Stimulated activated CD4-positive, alpha-beta T cell treated with anti-CD3 and anti-CD28 coated beads, Interleukin-4, amount 100 ng/mL, for 1 hour (primary cell): ENCODE measurements around the gene MTARC1.

Experiments used
- DNase-seq: peaks from one replicate; pipeline ENCODE4 v3.0.0-alpha.2; 2020

The MTARC1 gene

DNA sequence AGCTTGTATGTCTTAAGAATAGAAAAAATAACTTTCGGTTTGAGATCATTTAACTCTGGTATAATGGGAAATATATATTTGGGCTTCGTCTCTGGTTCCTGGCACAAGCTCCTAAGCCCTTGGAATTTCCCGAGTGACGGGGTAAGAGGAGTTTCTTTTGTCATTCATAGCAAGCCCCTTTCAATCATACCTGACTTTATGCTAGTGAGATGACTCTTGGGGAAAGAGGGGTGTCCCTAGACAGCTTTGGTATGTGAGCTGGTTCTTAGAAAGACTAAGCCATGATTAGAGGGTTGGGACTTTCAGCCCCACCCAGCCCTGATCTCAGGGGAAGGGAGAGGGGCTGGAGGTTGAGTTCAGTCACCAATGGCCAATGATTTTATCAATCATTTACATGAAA, 13.9 kb upstream of the MTARC1 start:
- DNase-seq: no peak

DNA sequence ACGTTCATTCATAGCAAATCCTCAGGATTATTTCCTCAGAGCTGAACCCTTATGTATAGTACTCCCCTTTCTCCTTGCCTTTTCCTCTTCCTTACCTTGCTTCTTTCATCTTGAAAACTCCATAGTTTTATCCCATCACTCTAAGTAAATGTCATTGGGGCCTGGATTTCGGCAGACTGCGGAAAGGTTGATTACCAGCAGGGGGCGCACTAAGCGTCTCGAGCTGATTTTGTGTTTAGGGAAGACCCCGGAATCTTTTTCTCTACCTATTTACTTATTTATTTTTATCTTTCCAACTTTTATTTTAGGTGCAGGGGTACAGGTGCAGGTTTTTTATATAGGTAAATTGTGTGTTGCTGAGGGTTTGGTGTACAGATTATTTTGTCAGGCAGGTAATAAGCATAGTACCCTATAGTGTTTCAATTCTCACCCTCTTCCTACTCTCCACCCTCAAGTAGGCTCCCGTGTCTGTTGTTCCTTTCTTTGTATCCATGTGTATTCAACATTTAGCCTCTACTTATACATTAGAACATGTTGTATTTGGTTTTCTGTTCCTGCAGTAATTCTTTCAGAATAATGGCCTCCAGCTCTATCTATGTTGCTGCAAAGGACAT, 11.4 kb upstream of the MTARC1 start:
- peak; percentile 37 for DNase-seq

- no peak for DNase-seq
Observed at GRCh38 chr1:220776254-220776653, 10.5 kb upstream of the MTARC1 start.

DNA sequence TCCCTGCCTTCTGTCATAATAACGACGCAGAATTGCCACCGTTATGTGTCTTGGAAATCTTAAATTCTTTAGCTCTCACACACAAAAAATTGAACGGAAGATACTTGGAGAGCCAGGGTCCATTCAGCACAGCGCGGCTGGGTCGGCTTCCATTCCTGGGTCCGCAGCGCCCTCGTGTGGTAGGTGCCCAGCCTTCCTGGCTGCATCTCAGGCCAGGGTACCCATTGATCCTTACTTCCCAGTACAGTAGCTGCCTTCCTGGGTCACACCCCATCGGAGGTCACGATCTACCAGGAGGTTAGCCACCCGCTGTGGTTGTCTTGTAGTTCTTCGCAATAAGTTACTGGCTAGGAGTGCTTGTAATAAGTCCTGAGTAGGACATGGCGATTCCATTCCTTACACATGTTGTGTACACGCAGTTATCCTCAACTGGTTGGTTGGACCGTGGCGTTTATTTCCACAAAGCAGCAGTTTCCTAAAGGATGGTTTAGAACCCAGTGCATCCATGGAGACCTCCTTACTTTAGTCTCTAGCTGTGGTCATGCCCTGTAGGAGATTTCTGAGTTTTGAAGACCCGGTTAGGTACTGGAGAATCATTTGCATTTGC, 9.9 kb upstream of the MTARC1 start:
- DNase-seq: peak; percentile 74

DNA sequence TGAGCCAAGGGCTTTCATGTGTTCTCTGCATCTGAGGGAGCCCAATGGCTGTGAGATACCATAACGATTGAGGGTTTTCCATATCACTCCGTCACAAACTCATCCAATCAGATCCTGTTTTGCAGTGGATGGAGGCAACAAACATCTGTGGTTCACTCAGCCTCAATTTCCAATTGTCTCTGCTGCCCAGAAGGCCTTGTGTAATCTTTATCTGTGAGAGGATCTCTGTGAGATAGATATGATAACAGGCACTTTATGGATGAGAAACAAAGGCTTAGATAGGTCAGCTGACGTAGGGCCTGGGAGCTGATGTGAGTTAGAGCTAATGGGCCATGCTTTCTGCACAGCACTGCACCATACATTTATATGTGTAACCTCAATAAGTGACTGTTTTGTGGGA, 3.3 kb upstream of the MTARC1 start:
- no peak for DNase-seq

GRCh38 chr1:220784751-220785150, 2.0 kb upstream of the MTARC1 start:
- no peak for DNase-seq

DNA sequence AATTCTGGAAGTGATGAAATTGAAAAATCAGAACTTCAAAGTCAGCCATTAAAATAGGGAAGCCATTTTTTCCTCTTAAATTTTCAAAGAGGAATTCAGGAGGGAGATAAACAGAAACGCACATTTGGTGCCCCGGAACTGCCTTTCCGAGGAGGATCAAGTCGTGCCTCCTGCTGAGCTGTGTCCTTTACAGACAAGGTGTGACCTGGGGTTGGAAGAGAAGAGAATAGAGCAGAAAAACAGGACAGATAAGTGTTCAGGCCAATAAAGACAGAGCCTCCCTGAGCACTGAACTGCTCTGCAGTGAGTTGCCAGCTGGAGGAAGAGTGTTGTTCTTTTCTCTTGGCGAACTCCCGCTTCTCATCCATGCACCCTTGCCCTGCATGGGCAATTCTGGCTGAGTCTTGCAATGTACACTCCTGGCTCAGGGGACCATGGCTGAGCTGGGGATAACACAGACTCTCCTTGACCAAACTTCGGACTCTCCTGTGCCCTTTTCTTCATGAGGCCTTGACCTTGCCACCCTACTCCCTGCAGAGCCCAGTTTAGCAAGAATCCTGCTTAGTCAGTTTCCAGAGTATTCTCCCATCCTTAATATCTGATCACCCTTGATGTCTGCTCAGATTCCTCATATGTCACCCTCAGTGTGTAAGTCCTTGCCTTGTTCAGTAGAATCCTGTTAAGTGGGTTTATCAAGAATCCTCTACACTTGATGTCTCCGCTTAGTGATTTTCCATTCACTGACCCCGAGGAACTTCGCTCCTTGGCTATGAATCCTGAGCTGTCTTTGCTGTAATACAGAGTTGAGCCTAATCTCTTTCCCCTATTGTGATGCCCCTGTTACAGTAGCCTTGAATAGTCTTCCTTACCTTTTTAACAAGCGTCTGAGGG, 1.3 kb upstream of the MTARC1 start:
- DNase-seq: no peak

GRCh38 chr1:220786057-220786336, 716 bp upstream of the MTARC1 start:
- DNase-seq: no peak

- no peak for DNase-seq
Observed at GRCh38 chr1:220787069-220787619, 431 bp downstream of the MTARC1 start.

- no peak for DNase-seq
Observed at GRCh38 chr1:220788900-220789299, 2.2 kb downstream of the MTARC1 start.

DNA sequence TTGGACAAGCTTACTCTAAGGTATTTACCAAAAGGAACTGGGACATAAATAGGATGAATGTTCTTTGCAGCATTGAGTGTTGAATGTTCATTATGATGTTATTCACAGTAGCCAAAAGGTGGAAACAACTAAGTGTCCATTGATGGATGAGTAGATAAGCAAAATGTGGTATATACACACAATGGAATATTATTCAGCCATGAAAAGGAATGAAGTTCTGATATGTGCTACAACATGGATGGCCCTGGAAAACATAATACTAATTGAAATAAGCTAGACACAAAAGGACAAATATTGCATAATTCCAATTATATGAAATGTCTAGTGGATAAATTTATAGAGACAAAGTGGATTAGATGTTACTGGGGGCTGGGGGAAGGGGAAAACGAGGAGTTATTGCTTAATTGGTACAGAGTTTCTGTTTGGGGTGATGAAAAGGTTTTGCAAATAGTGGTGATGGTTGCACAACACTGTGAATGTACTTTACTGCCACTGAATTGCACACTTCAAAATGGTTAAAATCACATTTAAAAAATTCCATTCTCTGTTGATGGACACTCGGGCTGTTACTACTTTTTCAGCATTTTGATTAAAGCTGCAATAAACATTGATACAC, 2.9 kb downstream of the MTARC1 start:
- no peak for DNase-seq

- no peak for DNase-seq
Observed at GRCh38 chr1:220791285-220791684, 4.6 kb downstream of the MTARC1 start.

DNA sequence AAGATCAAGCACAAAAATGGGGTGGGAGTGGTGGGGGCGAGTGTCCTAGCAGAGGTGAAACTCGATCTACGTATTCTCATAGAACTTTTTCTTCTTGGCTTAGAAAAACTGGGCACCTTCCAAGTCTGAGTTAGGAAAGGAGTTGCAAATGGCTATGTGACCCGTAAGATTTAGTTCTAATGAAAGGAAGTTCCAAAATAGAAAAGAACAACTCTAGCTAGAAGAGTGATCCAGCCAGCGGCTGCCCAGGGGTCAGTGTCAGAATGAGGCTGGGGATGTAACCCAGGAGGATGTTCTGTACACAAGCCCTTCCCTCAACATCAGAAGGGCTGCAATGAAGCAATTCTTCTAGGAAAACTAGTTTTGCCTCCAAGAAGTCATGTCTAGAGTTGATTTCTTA, 5.2 kb downstream of the MTARC1 start:
- DNase-seq: no peak

DNA sequence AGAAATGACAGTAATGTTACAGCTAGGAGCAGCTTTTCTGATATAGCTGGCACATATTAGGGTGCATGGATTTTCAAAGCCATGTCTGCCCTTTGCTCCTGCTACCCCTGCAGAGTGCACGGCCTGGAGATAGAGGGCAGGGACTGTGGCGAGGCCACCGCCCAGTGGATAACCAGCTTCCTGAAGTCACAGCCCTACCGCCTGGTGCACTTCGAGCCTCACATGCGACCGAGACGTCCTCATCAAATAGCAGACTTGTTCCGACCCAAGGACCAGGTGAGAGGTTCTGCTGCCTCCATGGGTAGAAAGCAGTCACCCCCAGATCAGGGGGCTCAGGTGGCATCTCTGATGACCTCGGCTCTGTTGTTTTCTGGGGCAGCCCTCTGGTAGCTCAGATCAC, 9.8 kb downstream of the MTARC1 start:
- no peak for DNase-seq

DNA sequence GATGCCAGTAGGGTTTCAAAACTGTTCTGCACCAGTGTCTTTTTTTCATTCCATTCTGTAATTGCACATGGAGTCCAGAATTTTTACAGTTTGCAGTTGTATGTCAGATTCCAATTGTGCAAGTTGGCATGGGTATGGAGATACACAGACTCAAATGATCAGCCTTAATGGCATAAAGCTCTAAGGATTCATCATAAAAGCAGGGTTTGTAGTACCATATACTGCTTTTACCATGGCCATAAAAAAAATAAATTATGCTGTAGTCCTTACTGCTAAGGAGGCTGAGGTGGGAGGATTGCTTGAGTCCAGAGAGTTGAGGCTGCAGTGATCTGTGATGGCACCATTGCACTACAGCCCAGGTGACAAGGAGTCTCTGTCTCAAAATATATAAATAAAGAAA, 10.3 kb downstream of the MTARC1 start:
- DNase-seq: no peak

- DNase-seq: no peak
Observed at GRCh38 chr1:220797553-220797952, 10.8 kb downstream of the MTARC1 start.

DNA sequence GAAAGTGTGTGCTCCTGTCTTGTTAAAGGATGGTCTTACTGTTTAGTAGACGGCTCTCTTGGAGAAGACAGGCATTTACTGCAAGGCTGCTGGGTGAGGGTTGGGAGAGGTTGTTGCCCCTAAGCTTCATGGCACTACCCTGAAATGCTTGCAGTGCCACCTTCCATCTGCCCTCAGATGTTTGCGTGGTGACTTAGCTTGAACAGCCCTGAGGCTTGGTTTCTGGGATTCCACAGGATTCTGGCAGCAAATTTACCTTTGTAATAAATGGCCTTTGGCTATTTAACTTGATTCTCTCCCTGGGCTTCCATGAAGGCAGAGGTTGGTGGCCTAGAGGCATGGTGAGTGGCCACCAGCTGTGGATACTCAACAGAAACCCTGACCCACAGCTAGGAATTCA, 11.6 kb downstream of the MTARC1 start:
- no peak for DNase-seq

- DNase-seq: no peak
Observed at GRCh38 chr1:220800262-220800661, 13.5 kb downstream of the MTARC1 start.

DNA sequence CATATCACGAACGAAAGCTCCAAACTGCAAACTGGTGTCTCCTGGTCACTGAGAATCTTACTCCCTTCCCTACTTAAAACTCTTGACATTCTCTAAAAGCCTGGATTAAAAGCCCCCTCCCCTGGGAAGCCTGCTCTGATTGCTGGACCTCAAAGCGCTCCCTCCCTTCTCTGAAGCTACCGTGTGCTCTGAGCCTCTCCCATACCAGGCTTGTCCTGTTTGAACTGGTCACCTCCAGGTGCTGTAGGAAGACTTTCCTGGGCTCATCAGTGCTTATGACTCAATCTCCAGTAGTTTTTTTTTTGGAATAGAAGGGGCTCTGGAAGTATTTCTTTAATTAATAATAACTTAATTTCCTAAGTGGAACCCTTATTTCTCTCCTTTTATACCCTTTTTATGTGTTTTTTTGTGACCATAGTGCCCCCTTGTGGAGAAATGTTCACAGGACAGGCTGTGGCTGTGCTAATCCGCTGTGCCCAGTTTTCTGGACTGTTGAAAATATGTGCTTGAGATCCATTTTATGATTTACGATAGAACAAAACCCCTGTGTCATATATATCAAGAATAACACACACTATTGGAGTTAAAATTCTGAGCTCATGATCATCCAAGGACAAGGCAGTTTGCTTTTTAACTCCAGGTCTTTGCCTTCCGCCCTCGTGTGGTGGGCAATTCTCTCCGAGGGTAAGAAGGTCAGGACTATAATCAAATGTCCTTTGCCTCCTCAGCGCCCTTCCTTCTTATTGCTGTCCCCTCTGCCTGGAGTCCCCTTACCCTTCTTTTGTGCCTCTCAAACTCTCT, 16.9 kb downstream of the MTARC1 start:
- DNase-seq: no peak

DNA sequence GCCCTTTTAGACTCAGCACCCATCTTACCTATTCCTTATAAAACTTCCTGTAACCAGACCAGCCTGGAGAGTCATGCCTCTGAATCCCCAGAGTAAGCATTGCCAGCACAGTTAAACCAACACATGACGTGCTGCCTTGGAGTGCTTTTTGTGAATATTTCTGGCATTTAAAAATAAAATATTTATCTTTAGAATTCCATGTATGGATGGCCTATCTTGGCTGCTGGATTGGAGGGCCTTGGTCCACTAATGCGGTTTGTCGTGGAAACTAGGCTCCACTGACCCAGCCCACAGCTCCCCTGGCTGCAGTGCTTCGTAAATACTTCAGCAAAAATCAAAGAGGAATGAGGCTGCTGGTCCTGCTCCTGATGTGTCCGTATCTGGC, 17.5 kb downstream of the MTARC1 start:
- DNase-seq: no peak

DNA sequence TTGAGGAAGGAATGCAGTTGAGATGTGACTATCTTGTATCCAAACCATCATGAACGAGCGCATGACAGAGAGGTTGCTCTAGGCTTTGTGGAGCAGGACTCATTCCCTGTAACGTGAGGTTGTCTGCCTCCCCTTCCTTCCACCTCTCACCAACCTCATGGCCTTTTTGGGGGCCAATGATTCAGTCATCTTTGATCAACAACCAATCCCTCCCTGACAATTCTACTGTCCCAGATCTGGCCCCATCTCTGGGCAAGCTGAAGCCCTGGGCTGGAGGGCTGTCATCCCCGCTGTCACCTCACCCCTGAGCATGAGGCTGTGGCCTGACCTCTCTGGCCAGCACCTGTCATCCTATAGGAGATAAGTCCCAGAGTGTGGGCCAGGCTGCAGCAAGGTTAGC, 19.7 kb downstream of the MTARC1 start:
- no peak for DNase-seq

GRCh38 chr1:220807726-220808125, 21.0 kb downstream of the MTARC1 start:
- DNase-seq: no peak
